Caco-2 (cell line): ENCODE data around the gene USP46. TPM values are rescaled to one million over a fixed set of nuclear protein-coding genes. Genes with fewer than 3 reads are reported as not detected.

Experiments used
- BruUV-seq: library from RNA; stranded (reverse); fragments of 400-500 nt; replicated peaks from 2 replicates; lab custom pipeline; 2021; lab: Mats Ljungman, UMichigan
- CTCF ChIA-PET: fragments of 300-600 bp; sonication (Branson Sonifier 250); formaldehyde crosslinking; loops from one replicate; lab custom pipeline; 2022; ENCODE audit warnings: antibody characterized with exemption; lab: Charles Lee
- POLR2A ChIA-PET: fragments of 300-600 bp; sonication (Branson Sonifier 250); formaldehyde crosslinking; loops from one replicate; lab custom pipeline; 2022; ENCODE audit warnings: antibody characterized with exemption; lab: Charles Lee
- DNase-seq, 2 experiments: peaks; one replicate each; pipeline versions ENCODE4 v3.0.0 to v3.0.0-alpha.2; 2020 to 2022
- H3K27me3 ChIP-seq: replicated peaks from 2 replicates; pipeline ENCODE4 v1.6.0; 2011; ENCODE audit warnings: low read length; ENCODE audit not compliant: control insufficient read depth, insufficient read depth
- H3K36me3 ChIP-seq: 2 replicates; pipeline ENCODE4 v1.5.1; 2011; ENCODE audit warnings: low read length; ENCODE audit not compliant: control insufficient read depth, insufficient read depth
- H3K4me1 ChIP-seq: fragments of 250-450 bp; sonication (Bioruptor Pico); 2 replicates; pipeline ENCODE4 v1.5.1; 2020; ENCODE audit warnings: mild to moderate bottlenecking
- H3K4me3 ChIP-seq: 2 replicates; pipeline ENCODE4 v1.5.1; 2011; ENCODE audit warnings: low read depth, mild to moderate bottlenecking, control low read depth, low read length
- H3K9me3 ChIP-seq: fragments of 250-450 bp; sonication (Bioruptor Pico); 2 replicates; pipeline ENCODE4 v1.5.1; 2020; ENCODE audit warnings: mild to moderate bottlenecking, moderate library complexity
- H3K27ac Mint-ChIP-seq: one replicate; pipeline ENCODE4 v1.8.0; 2022; ENCODE audit warnings: mixed read lengths; ENCODE audit not compliant: unreplicated experiment
- H3K27me3 Mint-ChIP-seq: one replicate; pipeline ENCODE4 v1.8.0; 2022; ENCODE audit warnings: mixed read lengths; ENCODE audit not compliant: insufficient read depth, unreplicated experiment
- H3K36me3 Mint-ChIP-seq: one replicate; pipeline ENCODE4 v1.8.0; 2022; ENCODE audit warnings: mild to moderate bottlenecking, mixed read lengths; ENCODE audit not compliant: insufficient read depth, unreplicated experiment
- H3K4me1 Mint-ChIP-seq: one replicate; pipeline ENCODE4 v1.8.0; 2022; ENCODE audit warnings: low read depth, mixed read lengths; ENCODE audit not compliant: unreplicated experiment
- H3K4me3 Mint-ChIP-seq: one replicate; pipeline ENCODE4 v1.8.0; 2022; ENCODE audit warnings: mild to moderate bottlenecking, moderate library complexity, mixed read lengths; ENCODE audit not compliant: unreplicated experiment
- H3K9me3 Mint-ChIP-seq: one replicate; pipeline ENCODE4 v1.8.0; 2022; ENCODE audit warnings: mixed read lengths; ENCODE audit not compliant: unreplicated experiment
- intact Hi-C: fragments of 100-400 bp; cut with micrococcal nuclease; formaldehyde crosslinking; loops from one replicate; pipeline ENCODE4 v1.10.0; 2022; ENCODE audit not compliant: unreplicated experiment
- total RNA-seq: library from RNA; stranded (reverse); gene quantifications from 2 replicates; pipeline ENCODE4 v1.2.3, GENCODE V29; 2022
- TF ChIP-seq, protein P1 (sequence below), 2 experiments: fragments of 200-600 bp in 1 of 2; IDR thresholded peaks; 1 replicate in 1 of 2; 2 replicates in 1 of 2; pipeline versions ENCODE4 v1.5.1 to v1.8.0; 2011 to 2022; ENCODE audit warnings: antibody characterized with exemption in 1 of 2, control low read depth in 1 of 2, inconsistent platforms in 1 of 2, low read depth in 1 of 2, low read length in 1 of 2, mild to moderate bottlenecking in 1 of 2, moderate library complexity in 1 of 2; ENCODE audit not compliant: insufficient read depth in 1 of 2, severe bottlenecking in 1 of 2, unreplicated experiment in 1 of 2

The USP46 gene
- total RNA-seq, 1 experiment from 2014 or later, result 32.2 TPM

GRCh38 chr4:52612341-52612740 lies 46.8 kb downstream of the USP46 start:
- no peaks in the 10 kb centered on the region for H3K27me3 Mint-ChIP-seq
- TF ChIP-seq, protein P1, sequence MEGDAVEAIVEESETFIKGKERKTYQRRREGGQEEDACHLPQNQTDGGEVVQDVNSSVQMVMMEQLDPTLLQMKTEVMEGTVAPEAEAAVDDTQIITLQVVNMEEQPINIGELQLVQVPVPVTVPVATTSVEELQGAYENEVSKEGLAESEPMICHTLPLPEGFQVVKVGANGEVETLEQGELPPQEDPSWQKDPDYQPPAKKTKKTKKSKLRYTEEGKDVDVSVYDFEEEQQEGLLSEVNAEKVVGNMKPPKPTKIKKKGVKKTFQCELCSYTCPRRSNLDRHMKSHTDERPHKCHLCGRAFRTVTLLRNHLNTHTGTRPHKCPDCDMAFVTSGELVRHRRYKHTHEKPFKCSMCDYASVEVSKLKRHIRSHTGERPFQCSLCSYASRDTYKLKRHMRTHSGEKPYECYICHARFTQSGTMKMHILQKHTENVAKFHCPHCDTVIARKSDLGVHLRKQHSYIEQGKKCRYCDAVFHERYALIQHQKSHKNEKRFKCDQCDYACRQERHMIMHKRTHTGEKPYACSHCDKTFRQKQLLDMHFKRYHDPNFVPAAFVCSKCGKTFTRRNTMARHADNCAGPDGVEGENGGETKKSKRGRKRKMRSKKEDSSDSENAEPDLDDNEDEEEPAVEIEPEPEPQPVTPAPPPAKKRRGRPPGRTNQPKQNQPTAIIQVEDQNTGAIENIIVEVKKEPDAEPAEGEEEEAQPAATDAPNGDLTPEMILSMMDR (IDR thresholded peaks at IDR 0.05; ENCODE audit: insufficient read depth in 1 of 2, low read depth in 1 of 2, low read length in 1 of 2, severe bottlenecking in 1 of 2, unreplicated experiment in 1 of 2), result no peak
- BruUV-seq, result no TSS peak
- Histone ChIP-seq H3K4me1 (no peaks in the 10 kb centered on the region), H3K9me3 (no peaks in the 10 kb centered on the region), H3K27me3 (no peaks in the 10 kb centered on the region), H3K36me3 (no peaks in the 10 kb centered on the region), H3K4me3 (no peak overlapping the region)
- H3K27ac Mint-ChIP-seq, result no peak overlapping the region
- peaks cover 9% of the 10 kb centered on the region for H3K9me3 Mint-ChIP-seq
- ChIA-PET CTCF (no interaction called here), POLR2A (no interaction called here)
- H3K36me3 Mint-ChIP-seq, result peaks cover 20% of the 10 kb centered on the region
- no peaks in the 10 kb centered on the region for H3K4me1 Mint-ChIP-seq
- H3K4me3 Mint-ChIP-seq, result no peak overlapping the region
- intact Hi-C loops, result no loop called here
- peak in 1 of 2 experiments; percentile 2 for DNase-seq

GRCh38 chr4:52611030-52611555 lies 48.0 kb downstream of the USP46 start:
- intact Hi-C loops, result no loop called here
- Mint-ChIP-seq H3K27ac (no peak overlapping the region), H3K36me3 (peaks cover 31% of the 10 kb centered on the region), H3K4me3 (no peak overlapping the region), H3K9me3 (peaks cover 9% of the 10 kb centered on the region), H3K27me3 (no peaks in the 10 kb centered on the region), H3K4me1 (no peaks in the 10 kb centered on the region)
- Histone ChIP-seq H3K27me3 (no peaks in the 10 kb centered on the region), H3K4me1 (no peaks in the 10 kb centered on the region), H3K4me3 (no peak overlapping the region), H3K36me3 (no peaks in the 10 kb centered on the region), H3K9me3 (no peaks in the 10 kb centered on the region)
- POLR2A ChIA-PET, result no interaction called here
- BruUV-seq, result no TSS peak
- CTCF ChIA-PET, result no interaction called here
- TF ChIP-seq, protein P1 (IDR thresholded peaks at IDR 0.05; ENCODE audit: insufficient read depth in 1 of 2, low read depth in 1 of 2, low read length in 1 of 2, severe bottlenecking in 1 of 2, unreplicated experiment in 1 of 2), result no peak
- no peak for DNase-seq

DNA sequence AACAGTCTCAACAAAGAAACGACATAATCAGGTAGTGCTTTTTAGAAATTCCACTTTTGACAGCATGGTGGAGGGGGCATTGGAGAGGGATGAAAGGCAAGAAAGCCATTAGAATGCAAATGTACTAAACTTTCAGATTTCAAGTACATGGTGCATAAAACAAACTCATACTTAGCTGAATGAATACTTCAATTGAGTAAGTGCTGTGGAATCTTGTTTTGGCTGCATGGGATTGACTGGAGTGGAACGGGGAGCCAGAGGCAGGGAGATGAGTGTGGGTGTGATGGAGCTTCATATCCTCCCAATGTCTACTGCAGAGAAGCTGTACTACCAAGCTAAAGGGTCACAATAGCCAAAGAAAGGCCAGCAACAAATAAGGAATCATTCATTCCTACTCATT lies 52.4 kb downstream of the USP46 start:
- Mint-ChIP-seq H3K27me3 (no peaks in the 10 kb centered on the region), H3K36me3 (peaks cover 39% of the 10 kb centered on the region), H3K27ac (no peak overlapping the region), H3K4me1 (no peaks in the 10 kb centered on the region), H3K4me3 (no peak overlapping the region), H3K9me3 (no peaks in the 10 kb centered on the region)
- intact Hi-C loops, result no loop called here
- Histone ChIP-seq H3K27me3 (no peaks in the 10 kb centered on the region), H3K4me1 (no peaks in the 10 kb centered on the region), H3K4me3 (no peak overlapping the region), H3K36me3 (no peaks in the 10 kb centered on the region), H3K9me3 (no peaks in the 10 kb centered on the region)
- BruUV-seq, result no TSS peak
- DNase-seq, result no peak
- POLR2A ChIA-PET, result no interaction called here
- CTCF ChIA-PET, result no interaction called here
- TF ChIP-seq, protein P1 (IDR thresholded peaks at IDR 0.05; ENCODE audit: insufficient read depth in 1 of 2, low read depth in 1 of 2, low read length in 1 of 2, severe bottlenecking in 1 of 2, unreplicated experiment in 1 of 2), result no peak
